Gastroesophageal sphincter (tissue), 3 donors: Measurements from ENCODE around the gene SPA17.

ENCODE experiments used
- EP300 ChIP-seq: sonication (generic); formaldehyde crosslinking; IDR thresholded peaks from one replicate; pipeline ENCODE4 v1.6.1; 2017; ENCODE audit warnings: antibody characterized with exemption, mild to moderate bottlenecking
- POLR2A ChIP-seq, 2 donors: fragments of 450-650 bp; IDR thresholded peaks; one replicate each; pipeline ENCODE4 v1.6.1; 2017; ENCODE audit warnings: antibody characterized with exemption in 2 of 2, mild to moderate bottlenecking in 2 of 2, moderate library complexity in 1 of 2
- POLR2AphosphoS5 ChIP-seq: sonication (generic); formaldehyde crosslinking; IDR thresholded peaks from one replicate; pipeline ENCODE4 v1.6.1; 2017; ENCODE audit warnings: antibody characterized with exemption
- TF ChIP-seq, protein P1 (sequence below), 4 experiments: fragments of 200-600 bp in 2 of 4; fragments of 450-650 bp in 2 of 4; sonication (generic) in 1 of 4; IDR thresholded peaks; one replicate each; pipeline ENCODE4 v1.5.1; 2017 to 2019; ENCODE audit warnings: antibody characterized with exemption in 4 of 4, mild to moderate bottlenecking in 2 of 4, moderate library complexity in 2 of 4

DNA sequence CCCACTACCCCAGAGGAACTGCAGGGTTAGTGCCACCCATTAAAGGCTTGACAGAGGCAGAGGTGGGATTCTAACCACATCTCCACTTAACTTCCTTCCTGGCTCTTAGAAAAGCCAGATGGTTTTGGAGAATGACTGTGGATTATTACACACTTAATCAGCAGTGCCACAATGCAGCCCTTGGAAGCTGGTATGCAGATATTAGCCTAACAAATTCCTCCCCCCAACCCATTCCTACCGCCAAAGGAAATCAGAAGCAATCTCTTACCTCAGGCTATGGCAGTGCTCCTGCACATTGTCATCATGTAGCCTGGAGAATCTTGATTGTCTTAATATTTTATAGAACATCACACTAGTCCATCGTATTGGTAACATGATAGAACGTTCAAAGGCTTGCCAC is 42.9 kb downstream of the SPA17 start:
- TF ChIP-seq, protein P1, sequence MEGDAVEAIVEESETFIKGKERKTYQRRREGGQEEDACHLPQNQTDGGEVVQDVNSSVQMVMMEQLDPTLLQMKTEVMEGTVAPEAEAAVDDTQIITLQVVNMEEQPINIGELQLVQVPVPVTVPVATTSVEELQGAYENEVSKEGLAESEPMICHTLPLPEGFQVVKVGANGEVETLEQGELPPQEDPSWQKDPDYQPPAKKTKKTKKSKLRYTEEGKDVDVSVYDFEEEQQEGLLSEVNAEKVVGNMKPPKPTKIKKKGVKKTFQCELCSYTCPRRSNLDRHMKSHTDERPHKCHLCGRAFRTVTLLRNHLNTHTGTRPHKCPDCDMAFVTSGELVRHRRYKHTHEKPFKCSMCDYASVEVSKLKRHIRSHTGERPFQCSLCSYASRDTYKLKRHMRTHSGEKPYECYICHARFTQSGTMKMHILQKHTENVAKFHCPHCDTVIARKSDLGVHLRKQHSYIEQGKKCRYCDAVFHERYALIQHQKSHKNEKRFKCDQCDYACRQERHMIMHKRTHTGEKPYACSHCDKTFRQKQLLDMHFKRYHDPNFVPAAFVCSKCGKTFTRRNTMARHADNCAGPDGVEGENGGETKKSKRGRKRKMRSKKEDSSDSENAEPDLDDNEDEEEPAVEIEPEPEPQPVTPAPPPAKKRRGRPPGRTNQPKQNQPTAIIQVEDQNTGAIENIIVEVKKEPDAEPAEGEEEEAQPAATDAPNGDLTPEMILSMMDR (IDR thresholded peaks at IDR 0.05) = no peak
- TF ChIP-seq POLR2A (IDR thresholded peaks at IDR 0.05) (no peak), POLR2AphosphoS5 (no peak), EP300 (no peak)
